Ecto neural progenitor cell (in vitro differentiated cells): Measurements from ENCODE around the gene ANKZF1.

Experiments
- DNase-seq: peaks from one replicate; pipeline ENCODE4 v3.0.0-alpha.2; 2018; ENCODE audit warnings: low spot score

The ANKZF1 gene

DNA sequence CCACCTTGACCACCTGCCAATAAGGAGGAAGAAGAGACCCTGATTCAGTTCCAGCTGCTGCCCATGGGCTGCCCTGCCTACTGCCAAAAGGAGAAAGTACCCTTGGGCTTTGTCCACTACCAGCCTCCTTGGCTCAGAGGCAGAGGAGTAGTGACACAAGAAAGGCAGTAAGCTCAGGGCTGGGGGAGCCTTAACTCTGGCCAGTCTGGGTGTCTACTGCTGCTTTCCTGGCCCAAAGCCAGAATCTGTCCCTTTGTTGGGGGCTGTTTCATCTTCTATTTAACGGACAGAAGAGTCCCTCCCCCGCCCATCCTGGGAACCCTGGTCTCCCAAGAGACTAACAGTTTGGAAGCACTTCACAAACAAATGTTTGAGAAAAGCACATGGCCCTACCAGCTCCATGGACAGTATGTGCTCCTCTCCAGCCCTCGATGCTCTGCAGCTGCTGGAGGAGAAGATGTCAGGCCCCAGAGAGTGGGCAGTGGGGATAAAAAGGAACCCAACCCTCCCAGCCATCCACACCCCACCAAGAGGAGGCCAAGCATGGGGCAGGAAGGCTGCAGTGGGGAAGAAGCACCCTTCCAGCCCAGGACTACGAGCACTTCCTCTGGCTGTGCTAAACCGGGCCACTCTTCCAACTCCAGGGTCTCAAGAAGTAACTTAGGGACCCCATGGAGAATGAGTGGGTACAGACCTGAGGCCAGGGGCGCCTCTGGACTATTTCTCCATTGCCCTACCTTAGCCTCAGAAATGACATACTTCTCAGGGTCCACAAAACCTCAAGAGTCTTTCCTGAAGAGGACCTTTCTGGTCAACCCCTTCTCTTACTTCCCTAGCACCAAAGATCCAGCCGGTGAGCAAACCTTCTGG lies 1.3 kb upstream of the ANKZF1 start:
- no peak for DNase-seq

DNA sequence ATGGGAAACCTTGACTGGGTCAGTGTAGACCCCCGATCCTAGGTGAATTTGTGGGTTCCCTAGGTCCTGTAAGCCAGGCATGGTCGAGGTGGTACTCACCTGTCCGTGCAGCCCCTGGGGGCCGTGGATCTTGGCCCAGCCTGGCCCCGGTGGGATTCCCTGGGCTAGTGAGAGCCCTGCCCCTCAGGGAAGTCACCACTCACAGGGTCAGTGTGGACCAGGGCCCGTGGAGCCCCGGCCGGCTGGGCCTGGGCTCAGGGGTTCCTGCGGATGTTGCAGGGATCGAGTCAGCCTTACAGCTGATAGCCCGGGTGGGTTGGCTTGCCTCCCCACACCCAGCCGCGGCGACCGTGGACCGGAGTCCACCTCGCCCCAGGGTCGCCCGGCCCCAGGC lies 698 bp upstream of the ANKZF1 start:
- no peak for DNase-seq

DNA sequence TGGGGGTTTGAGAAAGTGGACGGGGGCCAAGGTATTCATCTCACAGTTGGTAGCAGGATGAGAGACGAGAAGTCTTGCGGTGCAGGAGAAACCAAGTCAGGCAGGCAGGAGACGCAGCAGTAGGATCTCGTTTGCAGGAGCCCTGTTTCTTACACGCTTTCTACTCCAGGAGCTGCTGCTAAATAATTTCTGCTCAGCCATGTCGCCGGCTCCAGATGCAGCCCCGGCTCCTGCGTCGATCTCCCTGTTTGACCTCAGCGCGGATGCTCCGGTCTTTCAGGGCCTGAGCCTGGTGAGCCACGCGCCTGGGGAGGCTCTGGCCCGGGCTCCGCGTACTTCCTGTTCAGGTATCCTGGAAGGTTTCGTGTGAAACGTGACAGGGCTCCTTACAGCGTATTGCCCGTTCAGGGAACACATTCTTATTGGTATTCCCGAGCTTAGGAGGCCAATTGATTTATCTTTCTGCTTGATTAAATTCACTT lies 494 bp downstream of the ANKZF1 start:
- peak; percentile 65 for DNase-seq

- no peak for DNase-seq
These were observed 4.7 kb downstream of the ANKZF1 start for GRCh38 chr2:219234331-219234730.

GRCh38 chr2:219243291-219243761 lies 13.7 kb downstream of the ANKZF1 start:
- DNase-seq = no peak

GRCh38 chr2:219244789-219245147 lies 15.2 kb downstream of the ANKZF1 start:
- no peak for DNase-seq

DNA sequence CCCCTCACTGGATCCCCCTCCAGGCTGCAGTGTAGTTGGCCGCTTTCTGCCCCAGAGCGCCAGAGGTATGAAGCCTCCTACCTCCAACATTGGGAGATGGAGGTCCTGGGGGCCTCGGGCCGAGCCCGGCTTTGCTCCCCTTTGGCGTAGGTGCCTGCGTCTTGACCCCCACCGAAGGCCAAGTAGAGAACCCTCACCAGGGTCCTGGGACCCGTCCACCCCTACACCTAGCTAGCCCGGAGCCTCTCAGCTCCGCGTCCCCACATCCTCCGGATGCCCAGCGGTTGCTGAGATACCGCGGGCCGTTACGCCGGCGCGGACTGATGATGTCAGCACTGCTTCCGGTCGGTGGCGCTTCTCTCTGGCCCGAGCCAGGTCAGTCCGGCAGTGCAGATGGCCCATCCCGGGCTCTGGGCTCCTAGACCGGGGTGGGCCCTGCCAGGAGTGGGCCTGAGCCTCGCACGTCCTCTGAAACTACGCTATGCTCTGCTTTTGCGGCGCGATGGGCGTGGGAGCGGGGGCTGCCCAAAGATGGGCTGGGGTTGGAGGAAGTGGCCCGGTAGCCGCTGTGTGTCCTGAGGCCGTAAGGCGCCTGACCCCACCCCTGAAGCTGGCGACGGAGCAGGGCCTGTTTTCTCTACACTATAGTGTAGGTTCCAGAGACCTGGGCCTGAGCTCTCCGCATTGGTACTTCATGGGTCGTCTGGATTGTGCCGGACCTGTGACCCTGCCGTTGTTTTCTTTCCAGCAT lies 15.7 kb downstream of the ANKZF1 start, which contains the start of the genes GLB1L and STK16:
GLB1L (minus strand) TSS at position 297 of the 751 bp plus-strand sequence. CDS start 1,871 bp downstream, outside the sequence.
STK16 (plus strand) TSS at position 332 of the 751 bp plus-strand sequence. CDS start 521 bp downstream, outside the sequence.
- DNase-seq = peak; percentile 98

DNA sequence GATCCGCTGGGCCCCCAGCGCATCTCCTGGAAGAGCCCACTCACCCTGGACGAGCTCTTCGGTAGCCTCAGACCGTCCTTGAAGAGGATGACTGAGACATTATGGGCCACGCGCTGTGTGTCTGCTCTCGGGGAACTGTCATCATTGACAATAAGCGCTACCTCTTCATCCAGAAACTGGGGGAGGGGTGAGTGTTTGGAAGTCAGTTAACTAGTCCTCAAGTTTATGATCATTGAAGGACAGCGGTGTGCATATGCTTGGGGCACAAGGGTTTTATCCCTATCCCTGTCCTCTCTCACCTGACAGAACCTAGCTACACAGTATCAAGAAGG lies 16.3 kb downstream of the ANKZF1 start:
- no peak for DNase-seq

GRCh38 chr2:219246559-219246958 lies 17.0 kb downstream of the ANKZF1 start:
- DNase-seq = no peak

DNA sequence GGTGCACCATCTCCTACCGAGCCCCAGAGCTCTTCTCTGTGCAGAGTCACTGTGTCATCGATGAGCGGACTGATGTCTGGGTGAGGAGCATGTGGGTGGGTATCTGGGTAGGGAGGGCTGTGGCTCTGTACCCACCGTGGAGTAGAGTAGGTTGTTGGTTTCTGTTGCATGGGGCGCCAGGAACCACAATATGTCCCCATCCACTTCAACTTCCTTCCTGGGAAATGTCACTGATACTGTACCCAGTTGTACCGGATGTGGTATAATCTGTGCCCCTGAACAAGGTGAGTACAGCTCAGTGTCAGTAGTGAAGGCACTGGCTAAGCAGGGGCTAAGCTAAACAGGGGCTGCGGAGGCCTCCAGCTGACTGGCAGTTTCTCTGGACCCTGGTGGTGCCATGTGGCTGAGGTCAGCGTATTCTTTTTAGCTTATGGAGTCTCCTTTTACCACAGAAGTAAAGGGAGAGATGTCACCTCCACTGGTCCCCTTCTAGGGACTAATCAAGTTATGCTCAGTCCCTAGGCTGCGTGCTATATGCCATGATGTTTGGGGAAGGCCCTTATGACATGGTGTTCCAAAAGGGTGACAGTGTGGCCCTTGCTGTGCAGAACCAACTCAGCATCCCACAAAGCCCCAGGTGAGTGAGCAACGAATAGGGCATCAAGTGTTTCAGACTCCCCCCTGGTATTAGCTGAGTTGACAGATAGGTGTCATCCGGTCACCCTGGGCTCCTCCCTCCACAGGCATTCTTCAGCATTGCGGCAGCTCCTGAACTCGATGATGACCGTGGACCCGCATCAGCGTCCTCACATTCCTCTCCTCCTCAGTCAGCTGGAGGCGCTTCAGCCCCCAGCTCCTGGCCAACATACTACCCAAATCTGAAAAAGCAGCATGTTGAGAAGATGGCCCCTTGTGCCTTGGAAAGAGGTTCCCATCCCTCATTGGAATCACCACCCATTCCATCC lies 18.4 kb downstream of the ANKZF1 start:
- DNase-seq = no peak

- no peak for DNase-seq
These were observed 19.2 kb downstream of the ANKZF1 start for GRCh38 chr2:219248845-219249202.

- no peak for DNase-seq
These were observed 19.8 kb downstream of the ANKZF1 start for GRCh38 chr2:219249203-219249980.

DNA sequence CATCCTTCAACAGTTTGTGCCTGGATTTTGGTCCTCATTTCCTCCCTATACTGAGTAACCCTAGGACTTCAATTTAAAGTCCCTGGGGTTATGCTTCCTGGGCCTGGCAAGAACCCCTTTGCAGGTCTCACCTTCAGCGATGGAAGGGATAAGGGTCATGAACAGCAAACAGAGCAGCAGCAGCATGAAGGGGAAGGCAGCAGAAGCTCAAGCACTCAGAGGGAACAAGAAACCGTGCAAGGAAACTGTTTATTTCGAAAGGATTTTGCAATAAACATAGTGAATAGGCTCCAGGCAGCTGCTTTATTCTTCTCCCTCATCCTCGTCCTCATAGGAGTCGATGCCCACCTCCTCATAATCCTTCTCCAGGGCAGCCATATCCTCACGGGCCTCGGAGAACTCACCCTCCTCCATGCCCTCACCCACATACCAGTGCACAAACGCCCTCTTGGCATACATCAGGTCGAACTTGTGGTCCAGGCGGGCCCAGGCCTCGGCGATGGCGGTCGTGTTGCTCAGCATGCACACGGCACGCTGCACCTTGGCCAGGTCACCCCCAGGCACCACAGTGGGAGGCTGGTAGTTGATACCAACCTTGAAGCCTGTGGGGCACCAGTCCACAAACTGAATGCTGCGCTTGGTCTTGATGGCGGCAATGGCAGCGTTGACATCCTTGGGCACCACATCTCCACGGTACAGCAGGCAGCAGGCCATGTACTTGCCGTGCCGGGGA lies 20.6 kb downstream of the ANKZF1 start:
- DNase-seq = no peak

GRCh38 chr2:219251656-219252055 lies 22.1 kb downstream of the ANKZF1 start:
- DNase-seq = no peak

DNA sequence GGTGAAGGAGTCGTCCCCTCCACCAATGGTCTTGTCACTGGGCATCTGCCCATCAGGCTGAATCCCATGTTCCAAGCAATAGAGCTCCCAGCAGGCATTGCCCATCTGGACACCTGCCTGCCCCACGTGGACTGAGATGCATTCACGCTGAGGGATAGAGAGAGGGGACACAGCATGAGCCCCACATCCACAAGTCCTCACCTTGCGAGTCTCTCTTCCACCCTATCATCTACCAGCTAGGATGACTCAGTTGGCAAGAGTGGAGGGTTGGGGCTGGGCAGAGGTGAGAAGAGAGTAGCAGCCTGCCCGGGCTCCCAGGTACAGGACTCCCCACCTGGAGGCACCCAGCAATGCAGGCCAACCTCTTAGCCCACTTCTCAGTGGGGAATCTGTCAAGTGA lies 22.5 kb downstream of the ANKZF1 start:
- DNase-seq = no peak

DNA sequence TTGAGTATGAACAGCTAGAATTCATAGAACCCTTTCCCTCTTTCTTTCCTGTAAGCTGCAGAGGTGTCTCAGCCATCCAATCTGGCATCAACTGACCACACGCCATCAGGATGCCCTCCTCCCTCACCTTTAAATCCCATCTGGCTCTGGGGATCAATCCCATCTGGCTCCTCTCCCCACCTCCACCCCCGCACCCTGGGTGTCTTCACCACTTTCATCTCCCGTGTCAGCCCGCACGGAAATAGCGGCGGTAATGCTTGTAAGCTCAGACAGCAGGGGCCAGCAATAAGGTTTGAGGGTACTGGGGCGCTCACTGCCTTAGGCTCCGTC lies 22.9 kb downstream of the ANKZF1 start:
- DNase-seq = no peak

DNA sequence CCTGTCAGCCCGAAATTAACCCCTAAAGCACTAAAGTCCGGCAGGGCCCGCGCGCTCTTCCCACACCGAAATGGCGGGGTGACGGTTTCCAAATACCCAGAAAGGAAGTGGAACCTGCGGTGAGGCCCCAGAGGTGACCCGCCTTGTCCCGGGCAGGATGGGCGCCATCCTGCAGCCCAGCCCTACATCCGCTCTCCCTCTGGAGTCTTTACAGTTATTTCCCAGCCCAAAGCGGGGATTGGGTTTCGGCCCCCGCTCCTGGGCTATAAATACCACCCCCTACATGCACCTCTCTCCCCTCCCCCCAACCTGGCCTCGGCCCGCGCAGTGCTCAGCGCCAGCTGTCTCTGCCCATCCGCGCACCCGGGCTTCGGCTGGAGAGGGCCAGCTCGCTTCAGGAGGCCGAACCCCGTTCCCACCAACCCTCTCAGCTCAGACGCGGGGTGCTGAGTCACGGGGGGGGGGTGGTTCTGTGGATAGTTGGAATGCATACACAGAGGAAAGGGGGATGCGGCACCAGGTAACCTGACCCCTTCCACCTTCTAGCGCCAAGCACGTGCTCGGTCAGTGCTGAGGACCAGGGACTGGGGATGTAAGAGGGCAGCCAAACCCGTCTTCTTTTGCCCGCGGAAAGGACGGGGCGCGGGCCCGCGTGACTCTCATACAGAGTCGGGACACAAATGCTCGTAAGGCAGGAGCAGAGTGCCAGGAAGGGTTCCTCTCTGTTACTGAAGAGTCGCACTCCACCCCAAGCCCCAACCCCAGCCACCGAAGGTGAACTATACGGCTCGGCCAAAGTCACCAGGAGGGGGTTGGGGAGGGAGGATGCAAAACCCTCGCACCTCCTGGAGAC lies 23.5 kb downstream of the ANKZF1 start, which contains the start of gene TUBA4B:
TUBA4B (plus strand) TSS at position 344 of the 853 bp plus-strand sequence; CDS start at position 509, 165 bp downstream.
- DNase-seq = no peak

DNA sequence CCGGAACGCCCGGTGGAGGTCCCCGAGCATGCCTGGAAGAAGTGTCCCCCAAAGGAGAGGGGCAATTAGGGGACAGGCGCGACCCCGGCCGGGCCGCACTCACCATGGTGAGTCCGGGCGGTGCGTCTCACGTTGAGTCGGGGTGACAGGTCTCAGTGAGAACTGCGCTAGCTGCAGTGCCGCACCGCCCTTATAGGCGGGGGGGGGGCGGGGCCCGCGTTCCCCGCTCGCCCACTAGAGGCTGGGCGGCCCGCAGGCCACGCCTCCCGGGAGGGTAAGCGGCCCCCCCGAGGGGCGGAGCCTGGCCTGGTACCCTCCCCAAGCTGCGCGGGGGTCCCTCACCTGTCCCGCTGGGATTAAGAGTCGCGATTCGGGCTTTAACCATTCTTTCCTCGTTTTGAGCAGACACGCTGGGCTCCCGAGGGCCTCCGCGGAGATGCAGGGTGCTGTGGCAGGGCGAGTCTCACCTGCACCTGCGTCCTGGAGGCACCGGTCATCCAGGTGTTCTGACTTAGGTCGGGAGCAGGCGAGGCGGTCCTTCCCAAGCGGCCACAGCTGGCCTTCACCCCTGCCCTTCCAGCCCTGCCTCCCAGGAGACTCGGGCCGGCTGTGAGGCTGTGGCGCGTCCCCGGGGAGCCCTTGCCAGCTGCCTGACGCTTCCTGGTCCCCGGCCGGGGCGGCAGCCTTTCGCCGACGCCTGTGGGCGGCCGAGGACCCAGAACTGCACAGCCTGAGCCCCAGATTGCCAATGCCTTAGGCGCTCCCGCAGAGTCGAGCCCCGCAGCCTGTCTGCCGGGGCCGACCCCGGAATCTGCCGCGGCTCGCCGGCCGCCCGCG lies 24.4 kb downstream of the ANKZF1 start, which contains the start of gene TUBA4A:
TUBA4A (minus strand) TSS at position 166 of the 837 bp plus-strand sequence; CDS start at position 106, 60 bp downstream.
- DNase-seq = peak; percentile 74
